Cardiac muscle cell (in vitro differentiated cells and primary cell): ENCODE measurements around the gene CLIC6. TPM values are rescaled to one million over a fixed set of nuclear protein-coding genes. Genes with fewer than 3 reads are reported as not detected.

Experiments
- DNase-seq, 2 donors: peaks; one replicate each; pipeline versions ENCODE4 v3.0.0 to v3.0.0-alpha.2; 2010 to 2017; ENCODE audit warnings: low read depth in 1 of 2, low spot score in 1 of 2
- H3K27ac ChIP-seq: fragments of 200-600 bp; sonication (generic); 2 replicates; pipeline ENCODE4 v1.5.1; 2016
- H3K27me3 ChIP-seq: fragments of 200-600 bp; sonication (generic); 2 replicates; pipeline ENCODE4 v1.6.0; 2016; ENCODE audit warnings: control low read depth
- H3K36me3 ChIP-seq: fragments of 200-600 bp; sonication (generic); 2 replicates; pipeline ENCODE4 v1.5.1; 2016; ENCODE audit warnings: control low read depth
- H3K4me1 ChIP-seq: fragments of 200-600 bp; sonication (generic); 2 replicates; pipeline ENCODE4 v1.8.1; 2017; ENCODE audit warnings: low read depth, mild to moderate bottlenecking, mixed run types
- H3K4me3 ChIP-seq: fragments of 200-600 bp; sonication (generic); 2 replicates; pipeline ENCODE4 v1.5.1; 2016; ENCODE audit warnings: mild to moderate bottlenecking
- H3K9me3 ChIP-seq: fragments of 200-600 bp; sonication (generic); 2 replicates; pipeline ENCODE4 v1.5.1; 2017; ENCODE audit warnings: low read depth, mild to moderate bottlenecking, control low read depth
- CTCF ChIP-seq: IDR thresholded peaks from 2 replicates; pipeline ENCODE4 v1.5.1; 2012; ENCODE audit warnings: low read depth, mild to moderate bottlenecking, low read length
- polyA plus RNA-seq: library from polyadenylated mRNA; unstranded; fragments of >200 nt; fragmentation: Nextera tagmentation; extraction: Ambion mirVana; gene quantifications from 2 replicates; pipeline ENCODE4 v1.2.1, GENCODE V29; 2016
- total RNA-seq: library from RNA; depleted of rRNA; stranded (reverse); fragments of >200 nt; gene quantifications from 2 replicates; pipeline ENCODE4 v1.2.3, GENCODE V29; 2016

Gene CLIC6
- total and polyA plus RNA-seq, 2 experiments from 2014 or later, result not detected

GRCh38 chr21:34743285-34743684 lies 74.5 kb downstream of the CLIC6 start:
- Histone ChIP-seq H3K4me1 (no peaks in the 10 kb centered on the region), H3K9me3 (no peaks in the 10 kb centered on the region), H3K4me3 (no peak overlapping the region), H3K36me3 (no peaks in the 10 kb centered on the region), H3K27ac (no peak overlapping the region), H3K27me3 (peaks cover 54% of the 10 kb centered on the region)
- no peak for TF ChIP-seq CTCF
- DNase-seq, result no peak

GRCh38 chr21:34743831-34744230 lies 75.0 kb downstream of the CLIC6 start:
- H3K36me3 ChIP-seq, result no peaks in the 10 kb centered on the region
- no peak overlapping the region for H3K4me3 ChIP-seq
- peak in 1 of 2 donors; percentile 53 for DNase-seq

GRCh38 chr21:34744801-34745200 lies 76.0 kb downstream of the CLIC6 start:
- no peaks in the 10 kb centered on the region for H3K4me1 ChIP-seq
- DNase-seq, result no peak
- no peak overlapping the region for H3K4me3 ChIP-seq
- no peak for TF ChIP-seq CTCF
- H3K27me3 ChIP-seq, result peaks cover 46% of the 10 kb centered on the region
- H3K36me3 ChIP-seq, result no peaks in the 10 kb centered on the region
- H3K9me3 ChIP-seq, result no peaks in the 10 kb centered on the region
- no peak overlapping the region for H3K27ac ChIP-seq

More at GRCh38 chr21:34743831-34744230, 75.0 kb downstream of the CLIC6 start:
- H3K27ac ChIP-seq, result no peak overlapping the region
- no peak for TF ChIP-seq CTCF
- peaks cover 52% of the 10 kb centered on the region for H3K27me3 ChIP-seq
- H3K9me3 ChIP-seq, result no peaks in the 10 kb centered on the region
- H3K4me1 ChIP-seq, result no peaks in the 10 kb centered on the region

GRCh38 chr21:34745557-34746255 lies 76.9 kb downstream of the CLIC6 start:
- DNase-seq, result peak; percentile 72 to 92
- Histone ChIP-seq H3K27ac (no peak overlapping the region), H3K36me3 (no peaks in the 10 kb centered on the region), H3K4me3 (no peak overlapping the region), H3K4me1 (no peaks in the 10 kb centered on the region), H3K9me3 (no peaks in the 10 kb centered on the region), H3K27me3 (peaks cover 40% of the 10 kb centered on the region)
- peak; percentile 88 for TF ChIP-seq CTCF

- Histone ChIP-seq H3K36me3 (no peaks in the 10 kb centered on the region), H3K27ac (no peak overlapping the region), H3K4me3 (no peak overlapping the region), H3K27me3 (peaks cover 21% of the 10 kb centered on the region), H3K9me3 (no peaks in the 10 kb centered on the region), H3K4me1 (no peaks in the 10 kb centered on the region)
- TF ChIP-seq CTCF, result no peak
- DNase-seq, result no peak
These were observed 80.1 kb downstream of the CLIC6 start for GRCh38 chr21:34748862-34749261.
